Kidney glomerular epithelial cell (primary cell): ENCODE measurements around the gene ERN1.

Source experiments
- DNase-seq: peaks from one replicate; lab custom pipeline; 2025; lab: John Stamatoyannopoulos, UW

Gene ERN1

GRCh38 chr17:64004218-64004770 is 125.7 kb downstream of the ERN1 start:
- no peak for DNase-seq

- DNase-seq = no peak
Measured at GRCh38 chr17:64003526-64004121, 126.3 kb downstream of the ERN1 start.

GRCh38 chr17:64002658-64003525 is 127.1 kb downstream of the ERN1 start:
- DNase-seq = no peak

- no peak for DNase-seq
Measured at GRCh38 chr17:64001763-64002529, 128.0 kb downstream of the ERN1 start.

GRCh38 chr17:64001091-64001579 is 128.8 kb downstream of the ERN1 start:
- no peak for DNase-seq

- DNase-seq = no peak
Measured at GRCh38 chr17:63999680-64000531, 130.0 kb downstream of the ERN1 start.

- no peak for DNase-seq
Measured at GRCh38 chr17:63998721-63999679, 130.9 kb downstream of the ERN1 start.

GRCh38 chr17:63998050-63998720 is 131.8 kb downstream of the ERN1 start, which contains the start of gene PRR29:
Gene PRR29 (plus strand): TSS chr17:63998351. CDS start chr17:63998365, 14 bp downstream.
- DNase-seq = peak; percentile 21

GRCh38 chr17:63997341-63998048 is 132.4 kb downstream of the ERN1 start:
- DNase-seq = no peak

GRCh38 chr17:63996430-63997182 is 133.3 kb downstream of the ERN1 start:
- no peak for DNase-seq

- no peak for DNase-seq
Measured at GRCh38 chr17:63995626-63996025, 134.3 kb downstream of the ERN1 start.

GRCh38 chr17:63993368-63993985 is 136.5 kb downstream of the ERN1 start:
- no peak for DNase-seq

- no peak for DNase-seq
Measured at GRCh38 chr17:63991611-63992010, 138.3 kb downstream of the ERN1 start.

GRCh38 chr17:63989622-63990345 is 140.2 kb downstream of the ERN1 start:
- no peak for DNase-seq
